Measurements from ENCODE around the gene CFAP221.
A peak's percentile ranks its signal among the peaks of the same experiment; 100 is the strongest.

Gene CFAP221

GRCh38 chr2:119645173-119645855, 101.1 kb downstream of the CFAP221 start:
- no peak for DNase-seq (ENCODE audit: low spot score)

GRCh38 chr2:119646149-119646548, 101.9 kb downstream of the CFAP221 start:
- no peak for DNase-seq (ENCODE audit: low spot score)

- DNase-seq (ENCODE audit: low spot score) = no peak
Measured at GRCh38 chr2:119647440-119648169, 103.4 kb downstream of the CFAP221 start.

- no peak for DNase-seq (ENCODE audit: low spot score)
Measured at GRCh38 chr2:119649364-119649917, 105.2 kb downstream of the CFAP221 start.

- DNase-seq (ENCODE audit: low spot score) = no peak
Measured at GRCh38 chr2:119650206-119650605, 106.0 kb downstream of the CFAP221 start.

- DNase-seq (ENCODE audit: low spot score) = no peak
Measured at GRCh38 chr2:119650846-119651370, 106.7 kb downstream of the CFAP221 start.

- no peak for DNase-seq (ENCODE audit: low spot score)
Measured at GRCh38 chr2:119657466-119658145, 113.4 kb downstream of the CFAP221 start.

GRCh38 chr2:119659601-119660342, 115.5 kb downstream of the CFAP221 start:
- DNase-seq (ENCODE audit: low spot score) = peak; percentile 46

GRCh38 chr2:119660343-119660658, 116.1 kb downstream of the CFAP221 start:
- DNase-seq (ENCODE audit: low spot score) = no peak

GRCh38 chr2:119662297-119662696, 118.0 kb downstream of the CFAP221 start:
- DNase-seq (ENCODE audit: low spot score) = no peak

GRCh38 chr2:119668546-119668945, 124.3 kb downstream of the CFAP221 start:
- DNase-seq (ENCODE audit: low spot score) = no peak

GRCh38 chr2:119671016-119671415, 126.8 kb downstream of the CFAP221 start:
- no peak for DNase-seq (ENCODE audit: low spot score)

GRCh38 chr2:119671752-119672151, 127.5 kb downstream of the CFAP221 start:
- no peak for DNase-seq (ENCODE audit: low spot score)

GRCh38 chr2:119672161-119672862, 128.1 kb downstream of the CFAP221 start:
- DNase-seq (ENCODE audit: low spot score) = no peak

GRCh38 chr2:119673796-119674195, 129.5 kb downstream of the CFAP221 start:
- DNase-seq (ENCODE audit: low spot score) = no peak

- DNase-seq (ENCODE audit: low spot score) = no peak
Measured at GRCh38 chr2:119674711-119675500, 130.7 kb downstream of the CFAP221 start.

- peak; percentile 35 for DNase-seq (ENCODE audit: low spot score)
Measured at GRCh38 chr2:119678021-119678656, 133.9 kb downstream of the CFAP221 start.

- DNase-seq (ENCODE audit: low spot score) = no peak
Measured at GRCh38 chr2:119679526-119679837, 135.2 kb downstream of the CFAP221 start.

- no peak for DNase-seq (ENCODE audit: low spot score)
Measured at GRCh38 chr2:119679846-119680245, 135.6 kb downstream of the CFAP221 start.

Measured in HuH-7 (cell line).